ENCODE results near the gene PTPRN2. TPM values are rescaled to one million over a fixed set of nuclear protein-coding genes. Genes with fewer than 3 reads are reported as not detected.
"Not testable (repeated sequence)": the region's sequence is repeated elsewhere in the genome, so short reads cannot be mapped to it uniquely, and the experiment has no call there.

Gene PTPRN2
- total RNA-seq, 3 donors from 2014 or later = 0.43 to 0.66 (median 0.63) TPM

DNA sequence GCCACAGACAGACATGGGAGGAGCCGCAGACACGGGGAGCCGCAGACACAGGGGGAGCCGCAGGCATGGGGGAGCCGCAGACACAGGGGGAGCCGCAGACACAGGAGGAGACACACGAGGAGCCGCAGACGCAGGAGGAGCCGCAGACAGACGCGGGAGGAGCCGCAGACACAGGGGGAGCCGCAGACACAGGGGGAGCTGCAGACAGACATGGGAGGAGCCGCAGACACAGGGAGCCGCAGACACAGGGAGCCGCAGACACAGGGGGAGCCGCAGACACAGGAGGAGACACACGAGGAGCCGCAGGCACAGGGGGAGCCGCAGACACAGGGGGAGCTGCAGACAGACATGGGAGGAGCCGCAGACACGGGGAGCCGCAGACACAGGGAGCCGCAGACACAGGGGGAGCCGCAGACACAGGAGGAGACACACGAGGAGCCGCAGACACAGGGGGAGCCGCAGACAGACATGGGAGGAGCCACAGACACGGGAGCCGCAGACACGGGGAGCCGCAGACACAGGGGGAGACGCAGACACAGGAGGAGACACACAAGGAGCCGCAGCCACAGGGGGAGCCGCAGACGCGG, 313.8 kb downstream of the PTPRN2 start:
- H3K36me3 Mint-ChIP-seq (ENCODE audit: insufficient read depth); H3K27me3 Mint-ChIP-seq (ENCODE audit: low read depth); H3K9me3 Mint-ChIP-seq; DNase-seq; H3K4me3 Mint-ChIP-seq; H3K4me1 Mint-ChIP-seq (ENCODE audit: low read depth); ATAC-seq: not testable (repeated sequence)

DNA sequence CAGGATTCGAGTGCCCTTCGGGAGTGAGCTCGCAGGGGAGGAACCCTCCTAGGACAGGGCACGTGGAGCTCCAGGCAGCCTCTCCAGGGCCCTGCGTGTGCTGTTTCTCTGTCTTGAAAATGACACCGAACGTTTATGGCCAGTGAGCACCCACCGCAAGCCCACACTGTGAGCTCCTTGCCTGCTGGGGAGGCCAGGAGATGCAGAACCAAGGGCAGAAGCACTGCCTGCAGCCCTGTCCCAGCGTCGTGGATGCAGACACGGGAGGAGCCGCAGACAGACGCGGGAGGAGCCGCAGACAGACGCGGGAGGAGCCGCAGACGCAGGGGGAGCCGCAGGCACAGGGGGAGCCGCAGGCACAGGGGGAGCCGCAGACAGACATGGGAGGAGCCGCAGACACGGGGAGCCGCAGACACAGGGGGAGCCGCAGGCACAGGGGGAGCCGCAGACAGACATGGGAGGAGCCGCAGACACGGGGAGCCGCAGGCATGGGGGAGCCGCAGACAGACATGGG, 314.4 kb downstream of the PTPRN2 start:
- Mint-ChIP-seq H3K4me3 (no peak overlapping the region), H3K27me3 (ENCODE audit: low read depth) (no peaks in the 10 kb centered on the region), H3K9me3 (no peaks in the 10 kb centered on the region), H3K36me3 (ENCODE audit: insufficient read depth) (no peaks in the 10 kb centered on the region), H3K4me1 (ENCODE audit: low read depth) (no peaks in the 10 kb centered on the region)
- ATAC-seq (no peak), DNase-seq (no peak)

DNA sequence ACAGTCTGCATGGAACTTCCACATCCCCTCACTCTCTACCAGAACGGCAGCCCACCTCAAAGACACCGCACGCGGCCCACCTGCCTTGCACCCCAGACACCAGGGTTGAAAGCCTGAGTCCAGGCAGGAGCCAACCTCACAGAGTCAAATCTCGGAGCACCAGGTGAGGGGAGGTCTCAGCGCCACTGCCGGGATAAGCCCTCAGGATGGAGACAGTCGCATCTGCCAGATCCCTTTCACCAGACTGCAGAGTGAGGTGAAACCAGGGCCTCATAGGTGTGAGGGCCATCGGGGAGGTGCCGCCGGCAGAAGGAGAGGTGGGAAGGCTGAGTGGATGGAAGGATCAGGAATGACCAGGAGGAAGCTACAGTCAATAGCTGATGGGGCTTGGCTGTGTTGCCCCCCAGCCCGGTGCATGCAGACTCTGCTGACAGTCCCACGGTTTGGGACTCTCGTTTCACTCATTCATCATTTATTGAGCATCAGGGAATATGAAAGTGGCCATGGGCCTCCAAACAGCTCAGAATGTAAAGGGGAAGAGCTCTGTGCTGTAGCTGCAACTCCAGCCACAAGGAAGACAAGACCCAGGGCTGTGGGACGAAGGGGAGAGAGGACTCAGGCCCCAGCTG, 315.0 kb downstream of the PTPRN2 start:
- no peak for ATAC-seq
- Mint-ChIP-seq H3K4me3 (no peak overlapping the region), H3K9me3 (no peaks in the 10 kb centered on the region), H3K27me3 (ENCODE audit: low read depth) (no peaks in the 10 kb centered on the region), H3K4me1 (ENCODE audit: low read depth) (no peaks in the 10 kb centered on the region), H3K36me3 (ENCODE audit: insufficient read depth) (no peaks in the 10 kb centered on the region)
- DNase-seq = no peak

DNA sequence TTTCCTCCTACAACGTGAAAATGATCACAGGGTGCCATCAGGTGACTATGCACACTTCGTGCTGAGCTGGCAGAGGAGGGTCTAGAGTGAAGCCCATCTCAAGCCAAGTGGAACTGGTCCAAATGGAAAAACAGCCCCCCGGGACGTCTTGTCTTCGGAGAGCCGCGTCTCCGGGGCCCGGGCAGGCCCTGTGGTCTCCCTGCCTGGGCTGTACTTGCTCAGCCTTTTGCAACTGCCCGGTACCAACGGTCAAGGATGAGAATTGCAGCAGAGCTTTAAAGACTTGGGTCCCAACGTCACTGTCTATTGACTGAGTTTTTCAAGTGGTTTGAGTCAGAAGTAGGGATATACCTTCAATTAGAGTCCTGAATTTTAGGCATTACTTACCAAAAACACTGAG, 315.5 kb downstream of the PTPRN2 start:
- Mint-ChIP-seq H3K27me3 (ENCODE audit: low read depth) (no peaks in the 10 kb centered on the region), H3K4me1 (ENCODE audit: low read depth) (no peaks in the 10 kb centered on the region), H3K4me3 (no peak overlapping the region), H3K9me3 (no peaks in the 10 kb centered on the region), H3K36me3 (ENCODE audit: insufficient read depth) (no peaks in the 10 kb centered on the region)
- DNase-seq = no peak
- ATAC-seq = no peak

GRCh38 chr7:158271646-158272045, 316.0 kb downstream of the PTPRN2 start:
- no peaks in the 10 kb centered on the region for H3K27me3 Mint-ChIP-seq (ENCODE audit: low read depth)
- no peak for ATAC-seq
- no peak overlapping the region for H3K4me3 Mint-ChIP-seq
- H3K4me1 Mint-ChIP-seq (ENCODE audit: low read depth) = no peaks in the 10 kb centered on the region
- no peaks in the 10 kb centered on the region for H3K36me3 Mint-ChIP-seq (ENCODE audit: insufficient read depth)
- no peak for DNase-seq
- H3K9me3 Mint-ChIP-seq = no peaks in the 10 kb centered on the region

GRCh38 chr7:158270856-158271413, 316.7 kb downstream of the PTPRN2 start:
- H3K36me3 Mint-ChIP-seq (ENCODE audit: insufficient read depth) = no peaks in the 10 kb centered on the region
- H3K27me3 Mint-ChIP-seq (ENCODE audit: low read depth) = no peaks in the 10 kb centered on the region
- no peaks in the 10 kb centered on the region for H3K4me1 Mint-ChIP-seq (ENCODE audit: low read depth)
- no peaks in the 10 kb centered on the region for H3K9me3 Mint-ChIP-seq
- ATAC-seq (no peak), DNase-seq (no peak)
- H3K4me3 Mint-ChIP-seq = no peak overlapping the region

DNA sequence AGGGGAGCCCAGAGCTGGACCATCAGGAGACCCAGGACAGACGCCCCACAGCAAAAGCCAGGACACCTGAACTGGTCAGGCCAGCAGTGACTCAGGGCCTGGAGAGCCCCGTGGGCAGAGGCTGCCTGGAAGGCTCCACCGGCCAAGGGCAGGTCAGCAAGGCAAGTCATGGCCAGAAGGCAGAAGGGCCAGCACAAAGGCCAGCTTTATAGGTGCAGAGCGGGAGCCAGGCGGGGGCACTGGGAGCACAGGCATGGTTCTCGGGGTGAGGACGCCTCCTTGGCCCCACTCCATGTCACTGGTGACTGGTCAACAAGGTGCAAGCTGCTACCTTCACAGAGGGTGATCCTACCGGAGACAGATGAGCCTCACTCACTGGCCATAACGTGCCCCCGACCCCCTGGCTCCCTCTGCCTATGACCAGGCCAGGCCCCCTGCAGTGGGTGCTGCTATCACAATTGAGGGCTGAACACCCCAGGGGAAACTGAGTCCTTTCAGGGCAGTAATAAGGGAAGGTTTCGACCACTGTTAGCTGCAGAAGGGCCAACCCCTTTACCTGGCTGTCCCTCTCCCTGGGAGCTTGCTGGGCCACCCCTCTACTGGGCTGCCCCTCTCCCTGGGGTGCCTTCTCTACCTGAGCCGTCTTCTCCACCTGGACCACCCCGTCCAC, 317.4 kb downstream of the PTPRN2 start:
- Mint-ChIP-seq H3K9me3 (no peaks in the 10 kb centered on the region), H3K4me1 (ENCODE audit: low read depth) (no peaks in the 10 kb centered on the region), H3K36me3 (ENCODE audit: insufficient read depth) (no peaks in the 10 kb centered on the region), H3K4me3 (no peak overlapping the region), H3K27me3 (ENCODE audit: low read depth) (no peaks in the 10 kb centered on the region)
- ATAC-seq = no peak
- no peak for DNase-seq

GRCh38 chr7:158268816-158269535, 318.6 kb downstream of the PTPRN2 start:
- Mint-ChIP-seq H3K4me3 (no peak overlapping the region), H3K36me3 (ENCODE audit: insufficient read depth) (no peaks in the 10 kb centered on the region), H3K4me1 (ENCODE audit: low read depth) (no peaks in the 10 kb centered on the region), H3K27me3 (ENCODE audit: low read depth) (no peaks in the 10 kb centered on the region), H3K9me3 (no peaks in the 10 kb centered on the region)
- DNase-seq = no peak
- ATAC-seq = no peak

GRCh38 chr7:158267742-158268435, 319.7 kb downstream of the PTPRN2 start:
- no peak for ATAC-seq
- H3K27me3 Mint-ChIP-seq (ENCODE audit: low read depth) = no peaks in the 10 kb centered on the region
- H3K4me1 Mint-ChIP-seq (ENCODE audit: low read depth) = no peaks in the 10 kb centered on the region
- H3K36me3 Mint-ChIP-seq (ENCODE audit: insufficient read depth) = no peaks in the 10 kb centered on the region
- H3K9me3 Mint-ChIP-seq = no peaks in the 10 kb centered on the region
- DNase-seq = no peak
- no peak overlapping the region for H3K4me3 Mint-ChIP-seq

GRCh38 chr7:158266817-158267741, 320.5 kb downstream of the PTPRN2 start:
- no peak for ATAC-seq
- Mint-ChIP-seq H3K4me3 (no peak overlapping the region), H3K9me3 (no peaks in the 10 kb centered on the region), H3K36me3 (ENCODE audit: insufficient read depth) (no peaks in the 10 kb centered on the region), H3K4me1 (ENCODE audit: low read depth) (no peaks in the 10 kb centered on the region), H3K27me3 (ENCODE audit: low read depth) (no peaks in the 10 kb centered on the region)
- no peak for DNase-seq

GRCh38 chr7:158266426-158266816, 321.2 kb downstream of the PTPRN2 start:
- H3K36me3 Mint-ChIP-seq (ENCODE audit: insufficient read depth) = no peaks in the 10 kb centered on the region
- no peak for DNase-seq
- H3K4me1 Mint-ChIP-seq (ENCODE audit: low read depth) = no peaks in the 10 kb centered on the region
- no peak overlapping the region for H3K4me3 Mint-ChIP-seq
- no peaks in the 10 kb centered on the region for H3K9me3 Mint-ChIP-seq
- H3K27me3 Mint-ChIP-seq (ENCODE audit: low read depth) = no peaks in the 10 kb centered on the region
- ATAC-seq = no peak

DNA sequence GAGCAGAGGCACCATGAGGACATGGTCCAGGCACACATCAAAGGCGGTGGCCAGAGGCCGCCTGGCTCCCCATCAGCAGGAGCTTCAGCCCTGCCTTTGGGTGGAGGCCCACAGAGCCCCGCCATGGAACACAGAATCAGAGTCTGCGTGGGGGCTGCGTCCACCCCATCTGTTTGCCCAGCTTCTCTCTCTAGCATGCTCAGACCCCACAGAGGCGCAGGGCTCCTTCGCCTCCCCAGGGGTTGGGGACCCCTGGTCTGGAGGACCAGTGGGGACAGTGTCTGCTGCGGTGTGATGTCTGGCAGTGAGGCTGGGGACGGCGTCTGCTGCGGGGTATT, 321.9 kb downstream of the PTPRN2 start:
- DNase-seq = no peak
- ATAC-seq = no peak

More for the DNA sequence above, 321.9 kb downstream of the PTPRN2 start:
- Mint-ChIP-seq H3K4me1 (ENCODE audit: low read depth) (no peaks in the 10 kb centered on the region), H3K4me3 (no peak overlapping the region), H3K27me3 (ENCODE audit: low read depth) (no peaks in the 10 kb centered on the region), H3K36me3 (ENCODE audit: insufficient read depth) (no peaks in the 10 kb centered on the region), H3K9me3 (no peaks in the 10 kb centered on the region)

Data from activated T-cell treated with anti-CD3 and anti-CD28 coated beads, Interleukin-2, amount 50 U/mL, for 4 hours (primary cell).